ENCODE measurements around the gene SYT6. TPM values are rescaled to one million over a fixed set of nuclear protein-coding genes. Genes with fewer than 3 reads are reported as not detected.

The SYT6 gene
- total RNA-seq, 2 experiments from 2014 or later: not detected

DNA sequence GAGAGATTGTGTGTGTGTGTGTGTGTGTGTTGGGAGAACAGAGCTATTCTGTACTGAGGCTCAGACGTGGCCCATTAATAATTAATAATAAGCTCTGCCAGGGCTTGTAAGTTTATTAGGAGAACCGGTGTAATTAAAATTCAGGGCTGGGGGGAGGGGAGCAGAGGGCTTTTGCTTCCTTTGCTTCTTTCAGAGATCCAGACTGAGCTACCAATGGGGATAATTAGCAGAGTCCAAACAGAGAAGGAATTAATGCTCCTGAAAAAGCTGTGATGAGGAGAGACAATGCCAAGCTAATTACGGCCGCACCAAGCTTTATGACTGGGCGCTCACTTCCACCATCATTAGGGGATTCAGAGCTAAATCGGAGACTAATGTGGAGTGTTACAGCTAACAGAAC lies 4.5 kb downstream of the SYT6 start:
- Mint-ChIP-seq H3K4me1 (peaks cover 3% of the 10 kb centered on the region), H3K9me3 (no peaks in the 10 kb centered on the region), H3K27me3 (peaks cover 60% of the 10 kb centered on the region), H3K4me3 (no peak overlapping the region), H3K27ac (no peak overlapping the region), H3K36me3 (ENCODE audit: low read depth) (no peaks in the 10 kb centered on the region)
- ChIA-PET CTCF (interaction anchor here (0.5 kb wide), 1 partner anchor 103 kb away, joined by 4 read pairs; no protein-coding TSS in a partner anchor), POLR2A (no interaction called here)
- no peak for DNase-seq

- CTCF ChIA-PET: no interaction called here
- H3K27me3 Mint-ChIP-seq: peaks cover 35% of the 10 kb centered on the region
- DNase-seq: no peak
- POLR2A ChIA-PET: no interaction called here
- no peak overlapping the region for H3K27ac Mint-ChIP-seq
- no peaks in the 10 kb centered on the region for H3K4me1 Mint-ChIP-seq
- no peak overlapping the region for H3K4me3 Mint-ChIP-seq
- no peaks in the 10 kb centered on the region for H3K9me3 Mint-ChIP-seq
- no peaks in the 10 kb centered on the region for H3K36me3 Mint-ChIP-seq (ENCODE audit: low read depth)
Measured at GRCh38 chr1:114145504-114146151, 8.0 kb downstream of the SYT6 start.

DNA sequence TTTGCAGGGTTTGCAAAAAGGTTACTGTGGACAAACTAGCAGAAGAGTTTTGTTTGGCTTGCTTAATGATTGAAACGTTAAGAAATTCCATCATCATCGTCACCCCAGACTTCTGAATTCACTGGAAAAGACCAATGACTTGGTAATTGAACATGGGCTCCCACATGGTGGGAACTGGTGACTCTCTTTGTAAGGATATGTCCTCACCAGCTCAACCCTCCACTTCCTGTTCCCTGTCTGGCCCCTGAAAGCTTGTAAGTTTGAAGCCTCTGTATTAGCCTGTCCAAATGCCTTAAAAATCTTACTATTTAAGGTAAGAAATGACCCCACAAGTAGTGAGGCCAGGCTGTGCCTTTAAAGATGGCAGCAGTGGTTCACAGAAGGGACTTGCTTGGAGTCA lies 9.7 kb downstream of the SYT6 start:
- no peaks in the 10 kb centered on the region for H3K9me3 Mint-ChIP-seq
- H3K27ac Mint-ChIP-seq: no peak overlapping the region

DNA sequence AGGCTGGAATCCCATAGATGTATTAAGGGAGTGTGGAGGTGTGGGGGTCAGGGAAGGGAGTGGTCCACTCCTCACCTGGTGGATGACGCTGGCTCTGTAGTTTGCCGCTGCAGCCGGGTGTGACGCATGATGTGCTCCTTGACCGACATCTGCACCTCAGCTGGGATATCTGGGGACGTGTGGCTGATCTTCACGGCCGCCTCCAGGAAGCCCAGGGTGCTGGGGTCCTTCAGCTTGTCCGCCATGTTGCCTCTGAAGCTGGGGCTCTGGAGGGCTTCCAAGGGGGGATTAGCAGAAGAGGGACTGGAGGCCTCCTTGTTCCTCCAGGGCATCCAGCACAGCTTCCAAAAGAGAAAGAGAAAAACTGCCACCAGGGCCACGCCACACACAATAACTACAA lies 14.1 kb downstream of the SYT6 start:
- Mint-ChIP-seq H3K4me1 (no peaks in the 10 kb centered on the region), H3K27me3 (no peaks in the 10 kb centered on the region), H3K36me3 (ENCODE audit: low read depth) (no peaks in the 10 kb centered on the region), H3K9me3 (no peaks in the 10 kb centered on the region), H3K4me3 (no peak overlapping the region), H3K27ac (no peak overlapping the region)
- ChIA-PET POLR2A (no interaction called here), CTCF (no interaction called here)
- no peak for DNase-seq

More for the DNA sequence above, 9.7 kb downstream of the SYT6 start:
- ChIA-PET POLR2A (no interaction called here), CTCF (no interaction called here)
- DNase-seq: no peak
- H3K4me3 Mint-ChIP-seq: no peak overlapping the region
- no peaks in the 10 kb centered on the region for H3K36me3 Mint-ChIP-seq (ENCODE audit: low read depth)
- no peaks in the 10 kb centered on the region for H3K4me1 Mint-ChIP-seq
- H3K27me3 Mint-ChIP-seq: peaks cover 20% of the 10 kb centered on the region

DNA sequence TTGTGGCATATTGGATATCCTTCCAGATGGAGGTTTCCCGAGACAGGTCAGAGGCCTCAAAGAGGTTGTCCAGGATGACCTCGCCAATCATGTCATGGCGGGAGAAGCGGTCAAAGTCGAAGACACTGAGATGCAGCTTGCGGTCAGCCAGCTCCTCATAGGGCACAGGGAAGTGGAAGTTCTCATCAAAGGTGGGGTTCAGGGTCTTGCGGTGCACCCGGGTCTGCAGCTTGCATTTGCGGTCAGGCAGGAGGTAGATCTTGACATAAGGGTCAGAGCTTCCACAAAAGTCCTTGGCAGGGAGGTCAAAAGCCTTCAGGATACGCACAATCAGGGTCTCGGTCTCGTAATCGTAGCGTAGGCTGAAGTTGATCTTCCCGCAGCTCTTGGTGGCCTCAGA lies 16.2 kb downstream of the SYT6 start:
- Mint-ChIP-seq H3K27me3 (peaks cover 2% of the 10 kb centered on the region), H3K36me3 (ENCODE audit: low read depth) (no peaks in the 10 kb centered on the region), H3K4me1 (no peaks in the 10 kb centered on the region), H3K4me3 (no peak overlapping the region), H3K9me3 (no peaks in the 10 kb centered on the region), H3K27ac (no peak overlapping the region)
- ChIA-PET POLR2A (no interaction called here), CTCF (interaction anchor here (1.2 to 2.1 kb wide), 2 partner anchors 9 to 26 kb away, joined by 3 to 4 read pairs; no protein-coding TSS in a partner anchor)
- no peak for DNase-seq

DNA sequence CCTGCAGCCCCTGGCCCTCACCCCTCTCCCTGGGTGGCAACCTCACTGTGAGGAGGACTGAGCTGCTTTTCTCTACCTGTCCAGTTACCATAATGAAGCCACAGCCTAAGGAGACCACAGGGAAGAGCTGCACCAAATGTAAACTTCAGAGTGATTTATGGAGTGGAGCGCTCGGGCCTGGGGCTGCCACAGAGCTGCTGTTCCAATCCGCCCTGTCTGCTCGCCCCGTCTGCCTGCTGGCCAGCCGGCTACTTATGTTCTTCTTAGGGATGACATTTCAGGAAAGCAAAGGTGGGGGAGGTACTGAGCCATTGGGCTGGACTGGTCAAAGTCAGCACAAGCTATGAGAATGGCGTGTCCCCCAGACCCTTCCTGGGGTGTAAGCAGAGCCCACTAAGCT lies 17.9 kb downstream of the SYT6 start:
- CTCF ChIA-PET: interaction anchor here (0.7 to 2.1 kb wide), 4 partner anchors 11 to 1161 kb away, joined by 3 to 4 read pairs (median 3); no protein-coding TSS in a partner anchor
- Mint-ChIP-seq H3K27me3 (peaks cover 2% of the 10 kb centered on the region), H3K4me1 (no peaks in the 10 kb centered on the region), H3K27ac (no peak overlapping the region), H3K4me3 (no peak overlapping the region), H3K36me3 (ENCODE audit: low read depth) (no peaks in the 10 kb centered on the region), H3K9me3 (no peaks in the 10 kb centered on the region)
- no peak for DNase-seq
- POLR2A ChIA-PET: no interaction called here

DNA sequence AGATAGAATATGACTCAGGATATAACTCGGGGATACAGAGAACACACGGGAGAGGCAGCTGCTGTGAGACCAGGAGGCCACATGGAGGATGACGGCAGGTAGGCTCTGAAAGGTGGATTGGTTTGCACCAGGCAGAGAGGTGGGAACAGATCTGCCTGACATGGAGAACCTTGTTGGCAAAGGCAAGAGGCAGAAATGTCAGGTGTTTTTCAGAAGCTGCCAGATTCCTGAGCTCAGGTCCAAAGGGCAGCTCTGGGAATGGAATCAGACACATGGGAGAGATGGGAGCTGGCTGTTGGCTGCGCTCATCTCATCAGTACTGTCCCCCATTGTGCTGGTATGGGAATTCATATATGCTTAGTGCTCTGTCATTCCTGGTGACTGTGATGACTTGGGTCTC lies 19.2 kb downstream of the SYT6 start:
- no peak for DNase-seq
- CTCF ChIA-PET: interaction anchor here (1.3 kb wide), 1 partner anchor 16 kb away, joined by 3 read pairs; no protein-coding TSS in a partner anchor
- Mint-ChIP-seq H3K27me3 (peaks cover 7% of the 10 kb centered on the region), H3K4me3 (no peak overlapping the region), H3K9me3 (no peaks in the 10 kb centered on the region), H3K27ac (no peak overlapping the region), H3K36me3 (ENCODE audit: low read depth) (no peaks in the 10 kb centered on the region), H3K4me1 (peaks cover 1% of the 10 kb centered on the region)
- POLR2A ChIA-PET: no interaction called here

DNA sequence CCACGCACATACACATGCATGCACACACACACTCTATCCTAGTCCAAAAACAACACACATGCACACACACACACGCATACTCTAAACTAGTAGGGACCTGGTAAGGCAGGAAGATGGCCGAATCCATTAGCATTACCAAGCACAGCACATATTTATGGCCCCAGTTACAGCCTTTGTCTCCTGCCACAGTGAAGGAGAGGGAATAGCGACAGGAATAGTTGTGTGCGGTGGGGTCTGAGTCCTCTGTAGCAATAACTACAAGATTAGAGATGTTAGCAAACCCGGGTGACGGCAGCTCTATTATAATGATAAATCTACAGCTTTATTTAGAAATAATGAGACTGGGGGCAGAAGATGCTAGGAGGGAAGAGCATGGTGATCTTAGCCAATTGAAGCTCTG lies 20.5 kb downstream of the SYT6 start:
- Mint-ChIP-seq H3K4me3 (no peak overlapping the region), H3K4me1 (peaks cover 6% of the 10 kb centered on the region), H3K36me3 (ENCODE audit: low read depth) (no peaks in the 10 kb centered on the region), H3K27me3 (peaks cover 7% of the 10 kb centered on the region), H3K27ac (no peak overlapping the region), H3K9me3 (no peaks in the 10 kb centered on the region)
- CTCF ChIA-PET: interaction anchor here (0.5 to 1.3 kb wide), 2 partner anchors 127 to 149 kb away, joined by 3 read pairs; no protein-coding TSS in a partner anchor
- POLR2A ChIA-PET: no interaction called here
- no peak for DNase-seq

DNA sequence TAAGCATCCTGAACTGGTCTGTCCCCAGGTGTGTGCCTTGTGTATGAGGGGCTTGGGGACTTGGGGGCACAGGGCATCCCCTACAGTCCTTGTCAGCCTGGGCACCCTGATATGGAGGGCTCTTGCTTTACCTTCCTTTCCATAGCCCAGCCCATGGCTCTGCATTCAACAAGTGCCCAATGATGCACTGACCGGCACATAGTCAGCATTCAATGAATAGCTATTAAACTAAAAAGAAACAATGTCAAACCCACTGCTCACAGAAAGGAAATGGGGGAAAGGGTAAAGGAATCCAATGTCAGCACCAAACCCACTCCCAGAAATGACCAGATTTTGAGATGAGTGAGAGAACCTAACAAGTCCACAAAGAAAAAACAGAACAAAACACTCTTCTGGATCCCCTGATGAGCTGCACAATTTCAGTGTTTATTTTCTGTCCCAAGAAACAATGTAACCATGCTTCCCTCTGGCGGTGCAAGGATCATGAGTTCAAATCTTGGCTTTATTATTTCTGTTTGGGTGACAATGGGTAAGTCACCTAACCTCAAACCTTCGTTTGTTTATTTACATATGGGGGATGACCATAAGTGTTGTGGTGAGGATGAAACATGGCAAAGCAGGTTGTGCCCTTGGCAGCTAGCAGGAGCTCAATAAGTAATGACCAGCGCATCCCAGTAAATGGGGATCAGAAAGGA lies 22.0 kb downstream of the SYT6 start:
- peaks cover 7% of the 10 kb centered on the region for H3K27me3 Mint-ChIP-seq
- H3K4me1 Mint-ChIP-seq: peaks cover 6% of the 10 kb centered on the region
- ChIA-PET POLR2A (no interaction called here), CTCF (interaction anchor here (1.3 kb wide), 1 partner anchor 151 kb away, joined by 3 read pairs; no protein-coding TSS in a partner anchor)
- no peaks in the 10 kb centered on the region for H3K9me3 Mint-ChIP-seq
- no peak overlapping the region for H3K27ac Mint-ChIP-seq
- no peak for DNase-seq
- H3K4me3 Mint-ChIP-seq: no peak overlapping the region
- H3K36me3 Mint-ChIP-seq (ENCODE audit: low read depth): no peaks in the 10 kb centered on the region

DNA sequence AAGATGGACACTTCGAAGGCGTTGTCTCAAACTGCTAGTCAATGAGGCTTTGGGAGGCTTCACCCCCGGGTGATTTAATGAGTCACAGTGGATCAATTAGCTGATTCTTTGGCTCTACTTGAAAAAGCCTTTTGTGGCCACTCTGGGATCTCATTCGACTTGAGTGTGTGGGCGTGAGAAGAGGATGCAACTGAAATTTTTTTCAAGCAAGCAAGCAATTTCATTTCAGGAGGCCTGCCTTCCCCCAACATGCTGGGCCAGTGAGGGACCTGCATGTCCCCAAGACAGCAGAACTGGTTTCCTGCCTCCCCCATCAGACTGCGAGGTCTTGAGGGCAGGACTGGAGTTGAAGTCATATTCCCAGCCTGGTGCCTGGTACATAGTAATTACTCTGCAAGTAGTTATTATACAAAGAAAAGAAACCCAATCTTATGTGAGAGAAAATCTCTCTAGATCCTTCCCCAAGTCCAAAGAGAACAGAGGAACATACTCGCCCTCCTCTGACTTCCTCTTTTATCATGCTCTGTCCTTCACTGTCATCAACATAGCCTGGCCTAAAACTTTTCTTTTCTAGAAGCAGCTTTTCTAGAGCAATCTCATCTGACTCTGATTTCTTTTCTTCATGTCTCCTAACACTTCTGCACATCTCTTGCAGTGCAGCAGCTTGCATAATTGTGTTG lies 22.7 kb downstream of the SYT6 start:
- H3K27me3 Mint-ChIP-seq: peaks cover 7% of the 10 kb centered on the region
- no peaks in the 10 kb centered on the region for H3K9me3 Mint-ChIP-seq
- ChIA-PET POLR2A (no interaction called here), CTCF (no interaction called here)
- H3K4me1 Mint-ChIP-seq: peaks cover 8% of the 10 kb centered on the region
- H3K36me3 Mint-ChIP-seq (ENCODE audit: low read depth): no peaks in the 10 kb centered on the region
- no peak overlapping the region for H3K27ac Mint-ChIP-seq
- no peak for DNase-seq
- no peak overlapping the region for H3K4me3 Mint-ChIP-seq

DNA sequence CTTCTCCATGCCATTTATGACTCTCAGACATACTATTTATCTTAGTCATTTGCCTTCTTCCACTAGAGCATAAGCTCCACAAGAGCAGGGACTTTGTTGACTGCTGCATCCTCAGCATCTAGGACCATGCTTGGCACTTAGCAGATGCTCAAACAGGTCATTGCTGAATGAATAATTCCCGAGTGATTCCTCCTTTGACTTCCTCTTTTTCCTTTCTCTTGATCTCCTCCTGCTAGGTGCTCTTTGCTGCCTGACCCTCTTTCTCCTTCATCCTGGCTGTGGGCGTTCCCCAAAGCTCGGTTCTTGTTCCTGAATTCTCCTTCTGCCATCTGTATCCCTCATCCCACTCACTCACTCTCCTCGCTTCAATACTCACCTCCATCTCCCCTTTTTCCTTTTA lies 23.5 kb downstream of the SYT6 start:
- Mint-ChIP-seq H3K27me3 (peaks cover 7% of the 10 kb centered on the region), H3K4me1 (peaks cover 8% of the 10 kb centered on the region), H3K36me3 (ENCODE audit: low read depth) (no peaks in the 10 kb centered on the region), H3K27ac (no peak overlapping the region), H3K4me3 (no peak overlapping the region), H3K9me3 (no peaks in the 10 kb centered on the region)
- no peak for DNase-seq
- POLR2A ChIA-PET: no interaction called here
- CTCF ChIA-PET: no interaction called here

GRCh38 chr1:114128293-114128692 lies 25.4 kb downstream of the SYT6 start:
- H3K36me3 Mint-ChIP-seq (ENCODE audit: low read depth): no peaks in the 10 kb centered on the region
- ChIA-PET CTCF (no interaction called here), POLR2A (no interaction called here)
- H3K4me1 Mint-ChIP-seq: peaks cover 8% of the 10 kb centered on the region
- H3K27me3 Mint-ChIP-seq: peaks cover 5% of the 10 kb centered on the region
- no peaks in the 10 kb centered on the region for H3K9me3 Mint-ChIP-seq
- no peak overlapping the region for H3K4me3 Mint-ChIP-seq
- DNase-seq: no peak
- H3K27ac Mint-ChIP-seq: peak overlapping the region; percentile 32

DNA sequence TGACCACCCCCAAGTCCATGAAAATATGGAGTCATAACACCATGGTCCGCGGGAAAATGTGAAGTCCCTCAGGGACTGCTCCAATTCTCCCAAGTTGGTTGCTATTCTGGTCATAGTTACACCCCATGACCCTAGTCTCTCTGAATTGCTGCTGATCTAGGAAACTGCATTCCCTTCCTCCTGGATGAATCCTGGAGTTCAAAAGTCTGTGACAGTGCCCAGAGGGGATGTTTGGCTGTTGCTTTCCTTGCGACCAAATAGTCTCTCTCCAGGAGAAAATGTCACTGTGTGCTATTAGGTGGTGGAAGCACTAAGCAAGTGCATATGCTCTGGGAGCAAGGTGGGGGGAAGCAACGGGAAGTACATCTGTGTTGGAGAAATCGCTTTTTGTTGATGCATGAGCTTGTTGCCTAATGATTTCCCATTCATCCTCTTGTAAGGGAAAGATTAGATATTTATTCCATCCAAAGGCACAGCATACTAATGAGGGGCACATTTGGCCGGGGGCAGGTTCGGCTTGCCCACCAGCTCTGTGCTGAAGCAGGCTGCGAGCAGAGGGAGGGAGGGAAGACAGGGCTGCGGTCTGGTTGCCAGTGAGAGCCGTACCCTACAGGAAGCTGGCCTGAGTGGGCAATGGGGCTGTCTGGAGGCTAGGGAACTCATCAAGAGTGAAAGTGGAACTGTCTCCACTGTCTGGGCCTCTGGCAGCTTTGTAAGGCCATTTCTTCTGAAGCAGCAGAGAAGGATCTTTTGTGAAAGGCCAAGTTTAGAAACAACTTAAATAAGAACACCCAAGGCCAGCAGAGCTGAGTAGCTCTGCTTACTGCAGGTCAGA lies 27.2 kb downstream of the SYT6 start:
- H3K9me3 Mint-ChIP-seq: no peaks in the 10 kb centered on the region
- H3K4me3 Mint-ChIP-seq: no peak overlapping the region
- DNase-seq: no peak

More for the DNA sequence above, 27.2 kb downstream of the SYT6 start:
- POLR2A ChIA-PET: no interaction called here
- CTCF ChIA-PET: no interaction called here
- peaks cover 8% of the 10 kb centered on the region for H3K4me1 Mint-ChIP-seq
- no peak overlapping the region for H3K27ac Mint-ChIP-seq
- no peaks in the 10 kb centered on the region for H3K36me3 Mint-ChIP-seq (ENCODE audit: low read depth)
- H3K27me3 Mint-ChIP-seq: peaks cover 5% of the 10 kb centered on the region
